NOMO-1 treated with dmso at 0.1 percent for 144 hours (cell line): Measurements from ENCODE around the gene NAXD.

ENCODE experiments used
- DNase-seq: peaks from one replicate; lab custom pipeline; 2025; ENCODE audit not compliant: unreplicated experiment; lab: John Stamatoyannopoulos, UW

The NAXD gene

DNA sequence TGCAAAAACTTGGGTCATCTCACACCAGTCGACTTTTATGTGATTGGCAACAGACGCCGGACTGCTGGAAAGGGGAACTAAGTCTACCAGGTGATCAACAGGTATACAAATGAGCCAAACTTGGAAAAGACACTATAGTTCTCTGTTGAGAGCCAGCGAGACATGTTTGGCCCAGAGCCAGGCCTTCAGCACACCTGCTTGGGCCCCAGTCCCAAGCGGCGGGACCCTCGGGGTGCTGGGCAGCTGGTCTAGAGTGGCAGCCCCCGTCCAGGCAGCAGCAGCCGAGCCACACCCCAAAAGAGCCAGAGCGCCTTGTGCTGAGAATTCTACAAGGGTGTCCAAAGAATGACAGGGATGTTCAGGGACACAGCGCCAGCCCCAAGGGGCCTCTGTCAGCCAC lies 28.0 kb downstream of the NAXD start:
- no peak for DNase-seq

DNA sequence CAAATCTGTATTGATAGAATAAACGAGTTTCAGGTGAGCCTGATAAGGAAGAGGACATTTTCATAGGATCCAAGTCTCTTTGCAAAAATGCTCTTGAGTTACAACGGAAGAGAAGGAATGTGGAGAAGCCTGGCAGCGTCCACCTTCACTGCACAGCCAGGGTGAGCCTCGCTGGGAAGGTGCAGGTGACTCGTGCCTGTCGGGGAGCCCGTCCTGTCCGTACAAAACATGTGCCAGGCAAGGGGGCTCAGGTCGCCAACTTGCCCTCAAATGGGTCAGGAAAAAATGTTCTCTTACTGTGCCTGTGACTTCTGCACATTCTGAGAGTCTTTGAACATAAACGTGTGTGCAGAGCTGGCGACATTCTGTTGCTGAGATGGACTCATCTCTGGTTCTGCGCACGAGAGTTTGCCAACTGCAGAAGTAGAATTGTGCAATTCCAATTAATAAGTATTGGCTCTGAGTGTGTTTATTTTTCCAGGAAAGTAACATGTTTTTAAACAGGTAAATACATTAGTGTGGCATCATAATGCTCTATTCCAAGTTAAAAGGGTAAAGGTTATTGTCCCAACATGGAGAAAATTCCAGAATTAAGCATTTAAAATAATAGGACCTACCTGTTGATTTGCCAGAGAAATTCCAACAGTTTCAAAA lies 28.6 kb downstream of the NAXD start:
- no peak for DNase-seq

DNA sequence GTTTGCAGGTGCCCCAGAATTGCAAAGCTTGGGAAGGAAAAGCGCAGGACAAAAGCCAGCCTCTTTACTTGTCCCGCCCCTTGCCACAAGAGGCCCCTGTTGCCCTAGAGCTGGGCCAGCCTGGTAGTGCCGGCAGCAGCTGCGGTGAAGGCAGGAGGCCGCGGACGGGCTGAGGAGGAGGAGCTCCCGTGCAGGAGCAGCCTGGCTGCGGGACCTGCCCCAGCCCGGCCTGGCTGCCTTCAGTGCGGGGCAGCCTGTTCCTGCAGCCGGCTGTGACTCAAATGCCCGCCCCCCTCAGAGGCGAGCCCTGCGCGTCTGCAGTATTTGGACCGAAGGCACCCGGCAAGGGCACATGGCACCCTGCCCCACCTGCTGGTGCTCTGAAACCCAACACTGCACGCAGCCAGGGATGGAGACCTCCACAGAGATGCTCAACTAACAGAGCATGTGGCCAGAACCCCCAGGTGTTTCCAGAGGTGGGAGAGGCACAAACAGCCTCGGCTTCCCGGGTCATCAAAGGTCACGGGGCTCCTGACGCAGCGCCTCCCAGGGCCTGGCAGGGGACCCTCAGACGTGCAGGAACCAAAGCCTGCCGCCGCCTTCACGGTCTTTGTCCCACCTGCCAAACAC lies 29.7 kb downstream of the NAXD start:
- peak; percentile 26 for DNase-seq

DNA sequence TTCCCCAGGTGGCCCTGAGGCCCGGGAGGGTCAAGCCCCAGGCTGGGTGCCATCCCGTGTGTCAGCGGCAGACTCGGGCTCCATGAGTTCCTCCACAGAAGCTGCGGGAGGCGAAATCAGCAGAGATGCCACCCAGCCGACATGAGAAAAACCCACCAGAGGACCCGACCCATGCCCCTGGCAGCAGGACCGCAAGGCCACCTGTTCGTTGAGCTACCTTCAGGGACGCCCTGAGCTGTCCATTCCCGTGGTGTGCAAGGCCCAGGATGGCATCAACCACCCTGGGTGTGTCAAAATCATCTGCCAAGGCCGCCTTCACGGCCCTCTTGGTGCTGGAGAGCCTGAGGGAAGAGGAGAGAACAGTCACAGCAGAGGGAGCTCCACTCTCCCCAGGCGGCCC lies 30.4 kb downstream of the NAXD start:
- no peak for DNase-seq

DNA sequence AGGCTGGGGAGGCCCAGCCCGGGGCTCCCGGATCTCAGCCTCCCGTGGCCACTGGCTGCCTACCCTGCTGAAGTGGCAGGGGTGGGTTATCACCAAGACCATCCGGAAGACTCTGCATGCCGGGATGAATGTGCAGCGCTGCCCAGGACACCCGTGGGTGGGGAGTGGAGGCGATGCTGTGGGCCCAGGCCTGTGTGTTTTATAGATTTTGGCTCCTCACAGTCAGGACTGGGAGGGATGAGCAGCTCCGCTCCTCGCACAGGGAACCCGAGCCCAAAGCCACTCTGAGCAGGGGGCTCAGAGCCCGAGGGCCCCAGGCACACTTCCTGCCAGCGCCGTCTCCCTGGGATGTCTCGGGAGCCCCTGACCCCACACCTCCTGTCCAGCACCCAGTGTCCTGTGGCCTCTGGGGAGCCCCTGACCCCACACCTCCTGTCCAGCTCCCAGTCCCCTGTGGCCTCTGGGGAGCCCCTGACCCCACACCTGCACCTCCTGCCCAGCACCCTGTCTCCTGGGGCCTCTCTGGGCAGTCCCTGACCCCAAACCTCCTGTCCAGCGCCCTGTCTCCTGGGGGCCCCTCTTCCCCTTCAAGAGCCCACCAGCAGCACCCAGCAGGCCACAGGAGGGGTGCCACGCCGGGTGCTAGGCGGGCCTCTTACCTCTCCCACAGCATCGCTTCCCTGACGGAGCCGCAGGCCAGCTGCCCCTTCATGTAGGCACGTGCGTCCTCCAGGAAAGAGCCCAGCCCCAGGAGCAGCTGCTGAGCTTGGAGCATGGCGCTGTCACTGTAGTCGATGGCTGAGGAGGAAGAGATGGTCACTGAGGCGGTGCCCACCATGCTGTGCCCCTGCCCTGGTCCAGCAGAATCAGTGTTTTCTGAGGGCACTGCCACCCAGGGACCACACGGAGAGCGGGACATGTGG lies 31.4 kb downstream of the NAXD start:
- no peak for DNase-seq

DNA sequence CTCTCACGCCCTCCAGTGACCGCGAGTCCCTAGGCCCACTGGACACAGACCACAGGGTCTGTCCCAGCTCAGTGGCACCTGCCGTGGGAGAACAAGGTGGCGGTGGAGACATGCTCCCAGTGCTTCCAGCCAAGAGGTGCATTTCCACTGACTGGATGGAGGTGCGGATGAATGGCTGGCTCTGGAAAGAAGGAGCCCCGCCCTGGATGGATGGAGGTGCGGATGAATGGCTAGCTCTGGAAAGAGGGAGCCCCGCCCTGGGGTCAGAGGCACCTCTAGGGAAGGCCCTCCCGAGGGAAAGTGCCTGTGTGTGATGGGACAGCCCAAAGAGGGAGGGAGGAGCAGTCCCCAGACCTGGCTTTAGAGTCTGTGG lies 32.0 kb downstream of the NAXD start:
- no peak for DNase-seq

DNA sequence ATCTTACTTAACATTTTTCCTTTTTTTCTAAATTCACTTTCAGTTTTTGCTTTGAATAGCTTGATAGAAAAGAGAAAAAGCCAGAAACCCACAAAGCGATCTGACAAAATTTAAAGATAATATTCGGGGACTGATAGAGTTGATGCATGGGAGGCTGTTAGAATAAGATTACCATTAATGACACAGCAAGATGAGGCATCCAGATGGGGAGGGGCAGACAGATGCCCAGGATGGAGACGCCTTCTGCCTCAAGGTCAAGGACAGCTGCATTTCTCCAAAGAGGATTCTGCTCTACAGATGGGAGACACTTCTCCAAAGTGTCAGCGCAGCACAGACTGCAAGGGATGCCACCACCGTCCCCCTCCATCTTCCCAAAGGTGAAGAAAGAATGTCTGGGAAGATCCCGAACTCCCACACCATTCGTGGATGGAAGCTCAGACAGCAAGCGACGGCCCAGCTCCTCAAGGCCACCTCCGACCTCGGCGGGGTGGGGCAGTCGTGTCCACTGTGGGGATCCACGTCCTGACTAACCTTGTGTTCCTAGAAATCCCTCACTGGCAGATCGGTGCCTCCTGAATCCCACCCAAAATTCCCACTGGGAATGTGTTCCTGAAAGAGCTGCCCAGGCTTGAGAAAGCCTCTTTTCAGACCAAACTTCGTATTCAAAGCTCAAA lies 32.9 kb downstream of the NAXD start:
- no peak for DNase-seq

DNA sequence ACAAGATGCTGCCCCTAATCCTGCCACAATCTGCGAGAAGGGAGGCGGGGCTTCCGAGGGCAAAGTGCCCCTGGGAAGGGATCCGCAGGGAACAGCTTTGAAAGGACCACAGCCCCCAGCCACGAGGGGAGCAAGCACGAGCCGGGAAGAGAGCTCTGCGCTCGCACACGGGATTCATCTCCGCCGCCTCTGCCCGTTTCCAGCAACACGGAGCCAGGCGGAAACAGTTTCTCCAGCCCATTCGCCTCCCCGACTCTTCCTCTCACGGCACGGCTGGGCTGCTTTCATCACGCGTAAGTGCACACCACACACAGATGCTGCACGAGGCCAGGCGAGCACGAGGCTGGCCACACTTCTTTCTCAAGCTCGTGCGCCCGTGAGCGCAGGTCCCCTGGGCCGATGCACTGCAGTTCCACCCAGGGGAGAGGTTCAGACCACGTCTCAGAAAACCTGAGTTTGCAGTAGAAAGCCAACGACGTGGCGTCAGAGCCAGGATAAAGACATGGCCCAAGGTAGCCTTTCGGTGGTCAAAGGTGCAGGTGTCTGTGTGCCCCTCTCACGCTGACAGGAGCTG lies 33.6 kb downstream of the NAXD start:
- DNase-seq, result no peak

DNA sequence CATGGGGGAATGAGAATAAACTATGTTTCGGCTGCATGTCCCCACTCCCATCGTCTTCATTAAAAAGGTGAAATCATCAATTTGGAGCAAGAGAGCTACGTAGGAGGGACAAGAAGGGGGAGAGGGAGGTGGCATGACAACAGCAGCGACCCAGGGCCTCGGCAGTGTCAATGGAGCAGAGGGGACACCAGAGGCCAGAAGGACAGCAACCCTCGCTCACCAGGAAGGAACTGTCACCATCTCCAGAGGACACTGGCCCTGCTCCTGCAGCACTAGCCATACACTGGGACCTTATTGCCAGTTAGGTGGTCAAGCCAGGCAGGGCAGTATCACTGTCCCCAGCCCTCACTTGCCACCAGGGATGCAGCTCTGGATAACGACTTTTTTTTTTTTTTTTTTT lies 34.2 kb downstream of the NAXD start:
- no peak for DNase-seq

DNA sequence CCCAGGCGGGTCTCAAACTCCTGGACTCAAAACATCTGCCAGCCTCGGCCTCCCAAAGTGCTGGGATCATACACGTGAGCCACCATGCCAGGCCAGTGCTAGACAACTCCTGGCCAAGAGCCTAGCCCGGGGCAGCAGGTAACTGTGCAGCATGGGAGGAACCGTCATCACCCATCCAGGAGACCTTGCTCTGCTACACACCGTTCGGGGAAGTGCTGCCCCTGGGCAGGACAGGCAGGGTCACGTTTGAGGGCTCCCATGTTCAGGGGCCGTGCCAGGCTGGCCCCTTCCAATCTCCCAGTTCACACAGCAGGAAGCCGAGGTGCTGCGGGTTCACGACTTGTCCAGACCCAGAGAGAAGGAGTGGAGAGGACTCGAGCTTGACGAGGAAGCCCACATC lies 35.1 kb downstream of the NAXD start:
- DNase-seq, result no peak

DNA sequence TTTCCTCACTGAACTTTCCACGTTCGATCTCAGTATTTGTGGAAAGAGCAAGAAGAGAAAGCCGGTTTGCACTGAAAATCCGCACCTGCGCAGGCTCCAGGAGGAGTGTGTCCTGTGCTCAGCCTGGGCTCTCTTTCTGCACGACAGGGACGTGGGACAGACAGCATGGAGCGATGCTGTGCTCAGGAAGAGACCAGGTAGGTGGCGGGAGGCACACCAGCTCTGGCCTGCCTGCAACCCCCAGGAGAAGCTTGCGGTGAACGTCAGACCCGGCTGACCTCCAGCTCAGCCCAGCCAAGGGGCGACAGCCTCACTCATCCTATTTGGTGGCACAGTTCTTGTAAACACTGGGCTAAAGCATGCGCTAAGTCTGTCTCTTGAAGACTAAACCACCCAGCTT lies 35.9 kb downstream of the NAXD start:
- DNase-seq, result no peak

DNA sequence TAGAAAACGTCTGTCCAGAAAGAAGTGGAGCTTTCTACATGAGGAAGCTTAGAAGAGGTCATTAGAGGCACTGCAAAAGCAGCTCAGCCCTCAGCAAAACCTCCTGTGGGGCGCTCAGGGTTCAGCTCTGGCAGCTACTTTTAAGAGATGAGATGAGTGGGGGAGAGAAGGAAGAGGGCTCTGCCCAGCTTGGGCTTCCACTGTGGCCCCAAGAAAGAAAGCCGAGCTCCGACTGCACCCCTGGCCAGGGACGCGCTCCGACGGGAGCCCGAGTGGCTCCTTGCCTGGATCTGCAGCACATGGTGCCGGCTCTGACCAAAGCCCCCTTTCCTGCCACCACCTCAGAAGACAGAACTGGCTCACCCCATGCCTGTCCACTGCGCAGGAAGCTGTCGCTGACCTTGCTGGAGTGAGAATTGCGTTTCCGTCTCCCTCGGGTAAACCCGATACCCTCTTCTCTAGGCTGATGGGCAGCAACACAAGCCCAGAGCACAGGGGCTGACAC lies 36.4 kb downstream of the NAXD start:
- no peak for DNase-seq

DNA sequence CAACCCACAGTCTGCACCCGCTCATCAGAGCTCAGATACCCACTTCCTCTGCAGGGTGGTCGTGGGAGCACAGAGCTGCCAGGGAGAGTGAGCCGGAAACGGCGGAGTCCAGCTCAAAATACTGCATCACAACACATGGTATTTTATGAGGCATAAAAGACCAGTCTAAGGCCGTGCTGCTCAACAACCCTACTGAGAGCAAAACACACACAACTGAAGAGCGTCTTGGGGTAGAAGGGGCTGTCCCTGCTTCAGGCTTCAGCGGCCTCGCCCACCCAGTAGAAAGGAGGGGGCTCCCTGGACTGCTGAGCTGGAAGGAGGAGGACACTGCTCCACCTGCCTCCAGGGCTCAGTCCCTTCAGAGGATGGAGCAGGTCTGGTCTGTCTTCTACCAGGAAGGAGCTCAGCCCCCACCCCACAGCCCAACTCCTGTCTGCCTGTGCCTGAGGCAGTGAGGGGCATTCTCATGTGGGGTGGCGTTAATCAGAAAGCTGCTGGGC lies 36.9 kb downstream of the NAXD start:
- no peak for DNase-seq

DNA sequence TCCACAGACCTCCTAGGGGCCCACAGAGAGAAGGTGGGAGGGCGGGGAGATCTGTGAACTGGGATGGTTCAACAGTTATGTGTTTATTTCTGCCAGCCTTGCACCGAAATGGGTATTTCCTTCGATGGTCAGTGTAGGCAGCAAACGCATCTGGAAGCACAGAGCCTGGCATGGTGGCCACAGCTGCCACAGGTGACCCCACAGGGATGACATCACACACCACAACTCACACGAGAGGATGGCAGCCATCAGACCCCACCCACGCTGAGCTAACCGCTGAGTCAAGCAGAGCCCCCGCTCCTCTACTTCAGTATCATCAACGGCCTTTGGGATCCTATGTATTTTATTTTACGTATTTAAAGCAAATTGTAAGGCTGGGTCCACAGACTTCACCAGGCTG lies 37.4 kb downstream of the NAXD start:
- DNase-seq, result no peak

DNA sequence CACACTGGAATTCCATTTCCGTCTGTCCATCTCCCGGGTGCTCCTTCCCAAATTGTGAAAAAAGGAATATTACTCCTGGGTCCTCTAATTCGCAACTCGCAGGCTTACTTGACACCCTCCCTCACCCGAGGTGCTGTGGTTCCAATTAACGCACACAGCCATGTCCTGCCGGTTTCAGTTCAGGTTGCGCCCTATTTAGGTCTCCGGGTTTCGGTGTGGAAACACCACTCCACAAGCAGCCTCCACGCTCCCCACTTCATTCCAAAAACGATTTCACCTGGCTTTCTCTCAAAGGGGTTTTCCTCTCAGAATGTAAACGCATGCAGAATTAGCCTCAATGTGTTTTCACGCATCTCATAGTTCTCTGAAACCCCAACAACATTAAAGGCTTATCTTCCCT lies 37.9 kb downstream of the NAXD start:
- DNase-seq, result no peak

DNA sequence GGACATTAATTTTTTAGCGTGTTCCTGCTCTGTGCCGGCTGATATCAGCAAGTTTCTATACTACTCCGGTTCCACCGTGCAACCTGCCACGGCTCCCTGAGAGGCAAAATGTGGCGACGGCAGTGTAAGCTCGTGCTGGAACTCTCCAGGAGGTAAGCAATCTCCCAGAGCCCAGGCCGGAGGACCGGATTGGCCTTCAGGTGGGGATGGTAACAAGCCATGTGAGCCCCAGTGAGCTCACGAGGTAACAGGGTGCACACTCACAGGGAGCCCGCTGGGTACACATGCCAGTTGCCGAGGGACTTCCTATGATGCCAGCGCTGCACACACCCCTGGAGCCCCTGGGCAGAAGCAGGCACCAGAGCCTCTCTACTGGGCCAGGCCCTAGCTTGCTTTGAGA lies 38.5 kb downstream of the NAXD start:
- no peak for DNase-seq

DNA sequence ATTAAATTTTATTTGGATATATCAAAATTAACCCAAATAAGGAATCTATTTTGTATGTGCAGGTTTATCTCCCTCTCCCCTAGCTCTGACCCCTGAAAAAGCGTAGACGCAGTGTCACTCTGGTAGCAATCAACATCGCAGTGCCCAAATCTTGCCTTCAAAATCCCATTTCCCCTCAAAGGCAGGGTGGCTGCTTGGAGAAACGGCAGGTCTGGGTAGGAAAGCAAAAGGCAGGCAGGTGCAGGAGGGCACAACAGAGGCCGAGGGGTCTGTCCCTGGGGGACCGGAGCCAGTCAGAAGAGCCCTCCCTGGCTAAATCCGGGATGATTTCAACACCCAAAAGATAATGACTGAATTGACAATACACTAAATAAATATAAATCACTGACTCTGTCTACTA lies 41.9 kb downstream of the NAXD start:
- DNase-seq, result no peak

DNA sequence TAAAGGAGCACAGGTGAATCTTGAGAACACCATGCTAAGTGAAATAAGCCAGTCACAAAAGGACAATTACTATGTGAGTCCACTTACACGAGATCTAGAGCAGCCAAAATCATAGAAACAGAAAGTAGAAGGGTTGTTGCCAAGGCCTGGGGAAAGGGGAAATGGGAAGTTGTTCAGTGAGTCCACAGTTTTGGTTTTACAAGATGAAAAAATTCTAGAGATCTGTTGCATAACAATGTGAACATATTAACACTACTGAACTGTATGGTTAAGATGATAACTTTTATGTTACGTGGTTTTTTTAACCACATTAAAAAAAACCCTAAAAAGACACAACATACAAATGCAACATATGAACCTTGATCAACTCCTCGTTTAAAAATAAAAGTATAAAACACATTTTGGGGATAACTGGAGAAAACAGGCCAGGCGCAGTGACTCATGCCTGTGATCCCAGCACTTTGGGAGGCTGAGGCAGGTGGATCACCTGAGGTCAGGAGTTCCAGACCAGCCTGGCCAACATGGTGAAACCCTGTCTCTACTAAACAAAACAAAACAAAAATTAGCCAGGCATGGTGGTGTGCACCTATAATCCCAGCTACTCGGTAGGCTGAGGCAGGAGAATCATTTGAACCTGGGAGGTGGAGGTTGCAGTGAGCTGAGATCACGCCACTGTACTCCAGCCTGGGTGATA lies 43.0 kb downstream of the NAXD start:
- DNase-seq, result peak; percentile 94

DNA sequence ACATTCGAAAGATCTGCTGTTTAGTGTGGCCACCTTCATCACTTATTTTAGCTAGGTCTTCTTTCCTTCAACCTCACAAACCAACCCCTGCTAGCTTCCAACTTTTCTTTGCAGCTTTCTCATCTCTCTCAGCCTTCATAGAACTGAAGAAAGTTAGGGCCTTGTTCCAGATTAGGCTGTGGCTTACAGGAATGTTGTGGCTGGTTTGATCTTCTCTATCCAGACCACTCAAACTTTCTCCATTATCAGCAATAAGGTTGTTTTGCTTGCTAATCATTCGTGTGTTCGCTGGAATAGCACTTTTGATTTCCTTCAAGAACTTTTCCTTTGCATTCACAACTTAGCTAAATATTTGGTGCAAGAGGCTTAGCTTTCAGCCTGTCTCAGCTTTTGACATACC lies 45.9 kb downstream of the NAXD start:
- no peak for DNase-seq

DNA sequence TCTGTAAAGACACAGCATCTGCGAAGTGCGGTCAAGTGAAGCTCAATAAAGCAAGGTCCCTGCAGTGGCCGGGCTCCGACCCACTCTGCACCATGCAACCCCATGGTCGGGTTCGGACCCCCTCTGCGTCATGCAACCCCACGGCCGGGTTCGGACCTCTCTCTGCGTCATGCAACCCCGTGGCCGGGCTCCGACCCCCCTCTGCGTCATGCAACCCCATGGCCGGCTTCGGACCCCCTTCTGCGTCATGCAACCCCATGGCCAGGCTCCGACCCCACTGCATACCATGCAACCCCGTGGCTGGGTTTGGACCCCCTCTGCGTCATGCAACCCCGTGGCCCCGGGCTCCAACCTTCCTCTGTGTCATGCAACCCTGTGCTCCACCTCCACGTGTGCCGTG lies 46.7 kb downstream of the NAXD start:
- no peak for DNase-seq
